Measurements from ENCODE around the gene INPP4A.

The INPP4A gene

GRCh38 chr2:98436734-98437133 lies 7.9 kb upstream of the INPP4A start:
- Histone ChIP-seq H3K9me3 (ENCODE audit: control insufficient read depth in 1 of 2, low read length in 2 of 2) (peaks cover 3 to 23% of the 10 kb centered on the region in 2 donors), H3K36me3 (ENCODE audit: control insufficient read depth in 1 of 2, insufficient read depth in 2 of 2, low read length in 2 of 2) (no peaks in the 10 kb centered on the region), H3K4me1 (ENCODE audit: control insufficient read depth in 1 of 2, insufficient read depth in 2 of 2, low read length in 2 of 2) (no peaks in the 10 kb centered on the region), H3K4me3 (ENCODE audit: low read depth in 1 of 2, low read length in 2 of 2) (no peak overlapping the region), H3K27ac (ENCODE audit: low read depth, low read length) (no peak overlapping the region), H3K9ac (ENCODE audit: low read depth in 1 of 2, low read length in 2 of 2) (no peak overlapping the region), H3K27me3 (ENCODE audit: control insufficient read depth in 1 of 2, insufficient read depth in 2 of 2, low read length in 2 of 2) (no peaks in the 10 kb centered on the region)

GRCh38 chr2:98438190-98439133 lies 6.2 kb upstream of the INPP4A start:
- Histone ChIP-seq H3K9me3 (ENCODE audit: control insufficient read depth in 1 of 2, low read length in 2 of 2) (peaks cover 3 to 16% of the 10 kb centered on the region in 2 donors), H3K27ac (ENCODE audit: low read depth, low read length) (no peak overlapping the region), H3K27me3 (ENCODE audit: control insufficient read depth in 1 of 2, insufficient read depth in 2 of 2, low read length in 2 of 2) (no peaks in the 10 kb centered on the region), H3K4me3 (ENCODE audit: low read depth in 1 of 2, low read length in 2 of 2) (no peak overlapping the region), H3K36me3 (ENCODE audit: control insufficient read depth in 1 of 2, insufficient read depth in 2 of 2, low read length in 2 of 2) (no peaks in the 10 kb centered on the region), H3K4me1 (ENCODE audit: control insufficient read depth in 1 of 2, insufficient read depth in 2 of 2, low read length in 2 of 2) (peaks cover 4 to 7% of the 10 kb centered on the region in 2 donors), H3K9ac (ENCODE audit: low read depth in 1 of 2, low read length in 2 of 2) (no peak overlapping the region)

GRCh38 chr2:98441706-98442450 lies 2.8 kb upstream of the INPP4A start:
- Histone ChIP-seq H3K27me3 (ENCODE audit: control insufficient read depth in 1 of 2, insufficient read depth in 2 of 2, low read length in 2 of 2) (no peaks in the 10 kb centered on the region), H3K4me3 (ENCODE audit: low read depth in 1 of 2, low read length in 2 of 2) (no peak overlapping the region), H3K9me3 (ENCODE audit: control insufficient read depth in 1 of 2, low read length in 2 of 2) (peaks cover 0 to 8% of the 10 kb centered on the region in 2 donors), H3K27ac (ENCODE audit: low read depth, low read length) (no peak overlapping the region), H3K36me3 (ENCODE audit: control insufficient read depth in 1 of 2, insufficient read depth in 2 of 2, low read length in 2 of 2) (no peaks in the 10 kb centered on the region), H3K9ac (ENCODE audit: low read depth in 1 of 2, low read length in 2 of 2) (no peak overlapping the region), H3K4me1 (ENCODE audit: control insufficient read depth in 1 of 2, insufficient read depth in 2 of 2, low read length in 2 of 2) (peaks cover 13 to 21% of the 10 kb centered on the region in 2 donors)

- peaks cover 0 to 8% of the 10 kb centered on the region in 2 donors for H3K9me3 ChIP-seq (ENCODE audit: control insufficient read depth in 1 of 2, low read length in 2 of 2)
- no peak overlapping the region for H3K9ac ChIP-seq (ENCODE audit: low read depth in 1 of 2, low read length in 2 of 2)
- no peak overlapping the region for H3K27ac ChIP-seq (ENCODE audit: low read depth, low read length)
- no peaks in the 10 kb centered on the region for H3K27me3 ChIP-seq (ENCODE audit: control insufficient read depth in 1 of 2, insufficient read depth in 2 of 2, low read length in 2 of 2)
- peaks cover 13 to 26% of the 10 kb centered on the region in 2 donors for H3K4me1 ChIP-seq (ENCODE audit: control insufficient read depth in 1 of 2, insufficient read depth in 2 of 2, low read length in 2 of 2)
- no peak overlapping the region for H3K4me3 ChIP-seq (ENCODE audit: low read depth in 1 of 2, low read length in 2 of 2)
- no peaks in the 10 kb centered on the region for H3K36me3 ChIP-seq (ENCODE audit: control insufficient read depth in 1 of 2, insufficient read depth in 2 of 2, low read length in 2 of 2)
Measured at GRCh38 chr2:98442488-98442887, 2.2 kb upstream of the INPP4A start.

GRCh38 chr2:98445177-98445682 lies 572 bp downstream of the INPP4A start:
- peaks cover 17 to 26% of the 10 kb centered on the region in 2 donors for H3K4me1 ChIP-seq (ENCODE audit: control insufficient read depth in 1 of 2, insufficient read depth in 2 of 2, low read length in 2 of 2)
- H3K9ac ChIP-seq (ENCODE audit: low read depth in 1 of 2, low read length in 2 of 2): peak overlapping the region; percentile 61 to 65
- H3K36me3 ChIP-seq (ENCODE audit: control insufficient read depth in 1 of 2, insufficient read depth in 2 of 2, low read length in 2 of 2): no peaks in the 10 kb centered on the region
- no peaks in the 10 kb centered on the region for H3K27me3 ChIP-seq (ENCODE audit: control insufficient read depth in 1 of 2, insufficient read depth in 2 of 2, low read length in 2 of 2)
- peak overlapping the region; percentile 81 to 88 for H3K4me3 ChIP-seq (ENCODE audit: low read depth in 1 of 2, low read length in 2 of 2)
- H3K27ac ChIP-seq (ENCODE audit: low read depth, low read length): peak overlapping the region; percentile 58
- H3K9me3 ChIP-seq (ENCODE audit: control insufficient read depth in 1 of 2, low read length in 2 of 2): no peaks in the 10 kb centered on the region

DNA sequence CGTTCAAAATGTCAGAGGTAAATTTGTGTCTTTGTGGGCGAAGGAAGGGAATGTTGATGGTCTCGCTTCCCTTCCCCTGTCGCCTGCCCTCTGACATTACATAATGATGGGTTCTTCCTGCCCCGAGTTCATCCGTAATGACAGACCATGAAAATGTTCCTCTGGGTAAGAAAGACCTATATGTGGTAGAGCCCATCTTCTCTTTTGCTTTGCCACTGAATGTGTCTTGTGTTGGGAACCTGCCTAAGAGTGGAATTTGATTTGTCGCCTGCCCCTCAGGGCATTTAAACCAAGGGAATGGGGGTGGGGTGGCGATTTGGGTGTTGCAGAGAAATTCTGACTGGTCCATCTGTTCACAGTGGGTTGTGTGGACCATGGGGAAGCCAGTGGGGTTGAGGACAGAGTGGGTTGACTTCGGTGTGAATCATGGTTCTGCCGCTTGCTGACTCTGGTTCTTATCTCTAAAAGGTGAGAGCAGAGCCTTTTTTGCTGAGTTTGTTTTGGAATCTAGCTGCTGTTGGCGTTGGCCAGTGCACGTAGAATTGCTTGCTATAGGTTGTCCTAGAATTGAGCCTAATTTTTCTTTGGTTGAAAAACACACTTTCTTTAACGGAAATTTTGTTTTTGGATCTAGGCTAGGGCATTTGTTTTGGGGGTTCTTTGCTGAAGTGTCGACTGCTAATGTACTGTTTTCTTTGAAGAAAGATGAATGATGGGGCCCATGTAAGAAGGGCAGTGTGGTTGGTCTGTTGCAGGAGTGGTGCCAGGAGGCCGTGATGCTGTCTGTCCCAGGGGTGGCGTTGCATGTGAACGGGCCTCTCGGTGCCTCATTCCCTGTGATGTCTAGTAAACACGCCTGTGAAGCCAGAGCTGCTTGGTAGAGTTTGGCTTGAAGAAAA lies 1.3 kb downstream of the INPP4A start:
- Histone ChIP-seq H3K4me1 (ENCODE audit: control insufficient read depth in 1 of 2, insufficient read depth in 2 of 2, low read length in 2 of 2) (peaks cover 17 to 26% of the 10 kb centered on the region in 2 donors), H3K9ac (ENCODE audit: low read depth in 1 of 2, low read length in 2 of 2) (peak overlapping the region; percentile 61 to 65), H3K4me3 (ENCODE audit: low read depth in 1 of 2, low read length in 2 of 2) (peak overlapping the region; percentile 81 to 88), H3K9me3 (ENCODE audit: control insufficient read depth in 1 of 2, low read length in 2 of 2) (no peaks in the 10 kb centered on the region), H3K27ac (ENCODE audit: low read depth, low read length) (peak overlapping the region; percentile 58), H3K27me3 (ENCODE audit: control insufficient read depth in 1 of 2, insufficient read depth in 2 of 2, low read length in 2 of 2) (no peaks in the 10 kb centered on the region), H3K36me3 (ENCODE audit: control insufficient read depth in 1 of 2, insufficient read depth in 2 of 2, low read length in 2 of 2) (no peaks in the 10 kb centered on the region)

DNA sequence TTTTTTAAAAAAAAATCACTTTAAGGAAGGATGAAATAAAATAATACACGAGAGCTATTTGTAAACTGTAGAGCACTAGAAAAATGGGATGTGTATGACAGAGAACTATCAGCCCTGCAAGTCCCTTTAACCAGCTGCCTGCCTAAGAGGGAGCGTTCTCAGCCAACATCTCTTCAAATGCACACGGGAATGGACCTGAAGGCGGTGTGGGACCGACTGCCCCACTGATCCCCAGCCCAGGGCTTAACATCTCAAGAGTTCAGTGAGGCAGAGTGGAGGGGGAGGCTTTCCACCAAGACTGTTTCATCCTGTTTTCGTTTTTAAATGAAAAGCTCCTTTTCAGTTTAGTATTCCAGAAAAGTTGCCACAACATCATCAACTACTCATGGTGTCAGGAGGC lies 2.2 kb downstream of the INPP4A start:
- no peaks in the 10 kb centered on the region for H3K9me3 ChIP-seq (ENCODE audit: control insufficient read depth in 1 of 2, low read length in 2 of 2)
- H3K36me3 ChIP-seq (ENCODE audit: control insufficient read depth in 1 of 2, insufficient read depth in 2 of 2, low read length in 2 of 2): no peaks in the 10 kb centered on the region
- peak overlapping the region in 1 of 2 donors; percentile 65 for H3K9ac ChIP-seq (ENCODE audit: low read depth in 1 of 2, low read length in 2 of 2)
- H3K27me3 ChIP-seq (ENCODE audit: control insufficient read depth in 1 of 2, insufficient read depth in 2 of 2, low read length in 2 of 2): no peaks in the 10 kb centered on the region
- H3K27ac ChIP-seq (ENCODE audit: low read depth, low read length): no peak overlapping the region
- peak overlapping the region; percentile 47 to 88 for H3K4me3 ChIP-seq (ENCODE audit: low read depth in 1 of 2, low read length in 2 of 2)
- peaks cover 19 to 26% of the 10 kb centered on the region in 2 donors for H3K4me1 ChIP-seq (ENCODE audit: control insufficient read depth in 1 of 2, insufficient read depth in 2 of 2, low read length in 2 of 2)

GRCh38 chr2:98448441-98449145 lies 3.9 kb downstream of the INPP4A start:
- Histone ChIP-seq H3K27me3 (ENCODE audit: control insufficient read depth in 1 of 2, insufficient read depth in 2 of 2, low read length in 2 of 2) (no peaks in the 10 kb centered on the region), H3K27ac (ENCODE audit: low read depth, low read length) (no peak overlapping the region)

DNA sequence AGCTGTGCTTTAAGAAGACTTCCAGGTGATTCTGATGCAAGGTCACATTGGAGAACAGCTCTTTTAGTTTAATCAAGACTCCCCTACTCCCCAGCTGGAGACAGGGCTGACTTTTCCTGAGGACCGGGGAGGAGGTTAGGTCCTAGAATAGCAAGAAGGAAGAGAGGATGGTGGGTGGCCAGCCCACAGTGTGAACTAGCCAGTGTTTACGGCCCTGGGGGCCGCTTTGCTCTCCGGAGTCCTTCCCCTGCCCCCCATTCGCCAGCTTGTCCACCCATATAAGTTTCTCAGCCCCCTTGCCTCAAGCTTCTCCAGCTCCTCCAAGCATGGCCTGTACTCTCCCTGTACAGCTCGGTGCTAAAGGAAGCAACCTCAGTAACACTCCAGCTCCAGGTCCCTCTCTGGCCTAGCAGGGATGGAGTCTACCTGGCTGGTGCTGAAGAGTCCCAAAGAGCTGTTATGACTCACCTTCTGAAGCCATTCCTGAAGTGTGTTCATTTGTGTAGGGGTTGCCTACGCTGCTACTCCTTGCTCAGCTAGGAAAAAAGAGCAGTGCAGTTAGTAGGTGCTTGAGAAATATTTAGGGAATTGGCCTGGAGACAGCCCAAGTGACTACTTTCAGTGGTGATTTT lies 7.9 kb downstream of the INPP4A start:
- Histone ChIP-seq H3K27ac (ENCODE audit: low read depth, low read length) (no peak overlapping the region), H3K36me3 (ENCODE audit: control insufficient read depth in 1 of 2, insufficient read depth in 2 of 2, low read length in 2 of 2) (no peaks in the 10 kb centered on the region), H3K9me3 (ENCODE audit: control insufficient read depth in 1 of 2, low read length in 2 of 2) (no peaks in the 10 kb centered on the region), H3K4me1 (ENCODE audit: control insufficient read depth in 1 of 2, insufficient read depth in 2 of 2, low read length in 2 of 2) (peaks cover 24 to 56% of the 10 kb centered on the region in 2 donors), H3K4me3 (ENCODE audit: low read depth in 1 of 2, low read length in 2 of 2) (no peak overlapping the region), H3K9ac (ENCODE audit: low read depth in 1 of 2, low read length in 2 of 2) (no peak overlapping the region), H3K27me3 (ENCODE audit: control insufficient read depth in 1 of 2, insufficient read depth in 2 of 2, low read length in 2 of 2) (no peaks in the 10 kb centered on the region)

More at GRCh38 chr2:98448441-98449145, 3.9 kb downstream of the INPP4A start:
- H3K36me3 ChIP-seq (ENCODE audit: control insufficient read depth in 1 of 2, insufficient read depth in 2 of 2, low read length in 2 of 2): no peaks in the 10 kb centered on the region
- H3K4me1 ChIP-seq (ENCODE audit: control insufficient read depth in 1 of 2, insufficient read depth in 2 of 2, low read length in 2 of 2): peaks cover 24 to 32% of the 10 kb centered on the region in 2 donors
- H3K9me3 ChIP-seq (ENCODE audit: control insufficient read depth in 1 of 2, low read length in 2 of 2): no peaks in the 10 kb centered on the region
- no peak overlapping the region for H3K9ac ChIP-seq (ENCODE audit: low read depth in 1 of 2, low read length in 2 of 2)
- no peak overlapping the region for H3K4me3 ChIP-seq (ENCODE audit: low read depth in 1 of 2, low read length in 2 of 2)

Data from duodenal mucosa (tissue), 2 donors.